ENCODE results near the gene IL23A.
"Not testable (repeated sequence)": the region's sequence is repeated elsewhere in the genome, so short reads cannot be mapped to it uniquely, and the experiment has no call there.

Gene IL23A

GRCh38 chr12:56311003-56311402, 27.7 kb upstream of the IL23A start:
- TF ChIP-seq, protein P1, sequence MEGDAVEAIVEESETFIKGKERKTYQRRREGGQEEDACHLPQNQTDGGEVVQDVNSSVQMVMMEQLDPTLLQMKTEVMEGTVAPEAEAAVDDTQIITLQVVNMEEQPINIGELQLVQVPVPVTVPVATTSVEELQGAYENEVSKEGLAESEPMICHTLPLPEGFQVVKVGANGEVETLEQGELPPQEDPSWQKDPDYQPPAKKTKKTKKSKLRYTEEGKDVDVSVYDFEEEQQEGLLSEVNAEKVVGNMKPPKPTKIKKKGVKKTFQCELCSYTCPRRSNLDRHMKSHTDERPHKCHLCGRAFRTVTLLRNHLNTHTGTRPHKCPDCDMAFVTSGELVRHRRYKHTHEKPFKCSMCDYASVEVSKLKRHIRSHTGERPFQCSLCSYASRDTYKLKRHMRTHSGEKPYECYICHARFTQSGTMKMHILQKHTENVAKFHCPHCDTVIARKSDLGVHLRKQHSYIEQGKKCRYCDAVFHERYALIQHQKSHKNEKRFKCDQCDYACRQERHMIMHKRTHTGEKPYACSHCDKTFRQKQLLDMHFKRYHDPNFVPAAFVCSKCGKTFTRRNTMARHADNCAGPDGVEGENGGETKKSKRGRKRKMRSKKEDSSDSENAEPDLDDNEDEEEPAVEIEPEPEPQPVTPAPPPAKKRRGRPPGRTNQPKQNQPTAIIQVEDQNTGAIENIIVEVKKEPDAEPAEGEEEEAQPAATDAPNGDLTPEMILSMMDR (IDR thresholded peaks at IDR 0.05; ENCODE audit: low read depth, low read length, missing control alignments) = no peak
- DNase-seq (ENCODE audit: low read depth) = no peak
- no peak overlapping the region for H3K4me3 ChIP-seq (ENCODE audit: low read depth, low read length)

DNA sequence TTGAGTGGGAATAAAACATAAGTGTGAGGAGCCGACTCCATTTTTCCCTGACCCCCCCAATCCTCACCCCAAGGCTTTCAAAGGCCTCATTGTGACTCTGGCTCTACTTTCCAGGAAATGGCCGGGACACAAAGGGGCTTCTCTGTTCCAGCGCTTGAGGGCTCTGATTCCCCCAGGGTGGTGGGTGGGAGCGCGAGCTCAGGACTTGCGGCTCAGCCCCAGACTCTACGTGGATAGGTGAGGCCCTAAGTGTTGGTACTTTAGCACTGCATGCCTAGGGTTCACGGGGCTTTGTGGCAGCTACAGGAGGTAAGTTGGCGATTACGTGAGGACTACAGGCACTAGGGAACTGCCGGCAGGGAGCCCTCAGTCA, 23.4 kb upstream of the IL23A start:
- TF ChIP-seq, protein P1 (IDR thresholded peaks at IDR 0.05; ENCODE audit: low read depth, low read length, missing control alignments) = no peak
- peak overlapping the region; percentile 85 for H3K4me3 ChIP-seq (ENCODE audit: low read depth, low read length)
- DNase-seq (ENCODE audit: low read depth) = no peak

DNA sequence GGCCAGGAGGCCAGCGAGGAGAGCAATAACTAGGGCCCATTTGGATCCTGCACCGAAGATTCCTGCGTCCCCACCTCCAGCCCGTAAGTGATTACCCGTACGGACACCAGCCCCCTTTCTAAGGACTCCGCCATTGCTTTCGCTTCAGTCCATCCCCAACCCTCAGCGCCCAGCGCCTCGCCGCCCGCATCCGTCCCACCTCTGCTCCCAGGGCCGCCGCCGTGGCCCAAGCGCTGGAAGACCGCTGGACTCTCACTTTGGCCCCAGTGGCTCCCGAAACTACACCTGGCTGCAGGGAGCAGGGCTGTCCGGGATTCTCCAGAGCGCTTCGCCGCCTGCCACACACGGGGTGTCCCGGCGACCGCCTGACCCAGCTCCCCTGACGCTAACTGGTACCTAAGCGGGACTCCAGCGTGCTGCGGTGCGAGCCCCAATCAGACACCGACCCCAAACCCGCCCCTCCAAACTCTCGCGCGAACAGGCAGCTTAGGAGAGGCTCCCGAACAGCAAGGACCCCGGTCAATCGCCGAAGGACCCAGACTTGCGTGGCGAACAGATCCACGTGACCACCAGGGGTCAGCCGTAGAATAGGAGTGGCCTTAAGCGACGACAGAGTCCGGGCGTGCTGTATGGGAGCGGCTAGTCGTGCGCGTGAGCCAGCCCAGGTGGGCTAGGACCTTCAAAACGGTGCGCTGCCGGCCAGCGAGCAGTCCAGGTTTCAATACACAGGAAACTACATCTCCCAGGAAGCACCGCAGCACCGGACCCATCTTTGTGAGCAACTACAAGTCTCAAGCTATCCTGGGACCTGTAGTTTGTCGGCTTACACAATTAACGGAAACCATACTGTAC, 22.8 kb upstream of the IL23A start, which contains the start of gene CNPY2:
Gene CNPY2, minus strand, starts transcription at position 367 of the 852 bp plus-strand sequence. CDS start 771 bp downstream, outside the sequence.
- peak; percentile 96 for DNase-seq (ENCODE audit: low read depth)
- peak within 1 kb of the TSS; percentile 85 for H3K4me3 ChIP-seq (ENCODE audit: low read depth, low read length)
- TF ChIP-seq, protein P1 (IDR thresholded peaks at IDR 0.05; ENCODE audit: low read depth, low read length, missing control alignments) = peak; percentile 22

DNA sequence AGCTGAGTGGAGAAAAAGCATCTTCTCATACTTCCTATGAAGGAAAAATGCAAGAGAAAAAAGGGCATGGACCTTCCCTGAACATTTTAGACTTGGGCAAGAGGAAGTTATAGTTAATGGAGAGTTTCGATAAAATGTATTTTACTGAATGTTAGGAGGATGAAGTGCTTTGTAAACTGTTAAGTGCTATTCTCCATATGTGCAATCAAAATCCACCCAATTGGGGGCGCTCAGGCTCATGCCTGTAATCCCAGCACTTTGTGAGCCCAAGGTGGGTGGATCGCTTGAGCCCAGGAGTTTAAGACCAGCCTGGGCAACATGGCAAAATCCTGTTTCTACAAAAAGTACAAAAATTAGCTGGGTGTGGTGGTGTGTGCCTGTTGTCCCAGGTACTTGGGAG, 21.0 kb upstream of the IL23A start:
- no peak overlapping the region for H3K4me3 ChIP-seq (ENCODE audit: low read depth, low read length)
- TF ChIP-seq, protein P1 (IDR thresholded peaks at IDR 0.05; ENCODE audit: low read depth, low read length, missing control alignments) = no peak
- DNase-seq (ENCODE audit: low read depth) = no peak

DNA sequence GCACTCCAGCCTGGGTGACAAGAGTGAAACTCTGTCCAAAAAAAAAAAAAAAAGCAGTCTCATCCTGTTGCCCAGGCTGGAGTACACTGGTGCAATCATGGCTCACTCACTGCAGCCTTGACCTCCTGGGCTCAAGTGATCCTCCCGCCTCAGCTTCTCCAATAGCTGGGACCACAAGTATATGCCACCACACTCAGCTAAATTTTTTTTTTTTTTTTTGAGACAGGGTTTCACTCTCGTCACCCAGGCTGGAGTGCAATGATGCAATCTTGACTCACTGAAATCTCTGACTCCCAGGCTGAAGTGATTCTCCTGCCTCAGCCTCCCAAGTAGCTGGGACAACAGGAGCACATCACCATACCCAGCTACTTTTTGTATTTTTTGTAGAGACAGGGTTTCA, 17.7 kb upstream of the IL23A start:
- H3K4me3 ChIP-seq (ENCODE audit: low read depth, low read length) = no peak overlapping the region
- DNase-seq (ENCODE audit: low read depth) = no peak
- TF ChIP-seq, protein P1 (IDR thresholded peaks at IDR 0.05; ENCODE audit: low read depth, low read length, missing control alignments) = no peak

DNA sequence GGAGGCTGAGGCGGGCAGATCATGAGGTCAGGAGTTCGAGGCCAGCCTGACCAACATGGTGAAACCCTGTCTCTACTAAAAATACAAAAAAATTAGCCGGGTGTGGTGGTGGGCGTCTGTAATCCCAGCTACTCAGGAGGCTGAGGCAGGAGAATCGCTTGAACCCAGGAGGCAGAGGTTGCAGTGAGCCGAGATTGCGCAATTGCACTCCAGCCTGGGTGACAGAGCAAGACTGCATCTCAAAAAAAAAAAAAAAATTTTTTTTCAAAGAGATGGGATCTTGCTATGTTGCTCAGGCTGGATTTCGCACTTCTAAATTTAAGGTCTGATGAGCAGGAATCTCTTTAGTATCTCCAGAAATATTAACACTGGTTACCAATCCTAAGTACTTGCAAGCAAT, 17.1 kb upstream of the IL23A start:
- not testable (repeated sequence) for DNase-seq (ENCODE audit: low read depth); H3K4me3 ChIP-seq (ENCODE audit: low read depth, low read length)

- TF ChIP-seq, protein P1 (IDR thresholded peaks at IDR 0.05; ENCODE audit: low read depth, low read length, missing control alignments) = no peak
Measured at GRCh38 chr12:56324206-56324605, 14.5 kb upstream of the IL23A start.

More at GRCh38 chr12:56324206-56324605, 14.5 kb upstream of the IL23A start:
- H3K4me3 ChIP-seq (ENCODE audit: low read depth, low read length) = no peak overlapping the region
- DNase-seq (ENCODE audit: low read depth) = no peak

All from GM12864 (cell line).